Mesothelial cell of epicardium (in vitro differentiated cells): ENCODE results near the gene HAPLN1. TPM values are rescaled to one million over a fixed set of nuclear protein-coding genes. Genes with fewer than 3 reads are reported as not detected.

Source experiments
- DNase-seq, 2 experiments: peaks; one replicate each; pipeline ENCODE4 v3.0.0; 2021; ENCODE audit warnings: low spot score in 2 of 2; ENCODE audit not compliant: unreplicated experiment in 2 of 2
- H3K27ac Mint-ChIP-seq: 2 replicates; pipeline ENCODE4 v1.8.0; 2021; ENCODE audit warnings: mixed read lengths
- H3K27me3 Mint-ChIP-seq: 2 replicates; pipeline ENCODE4 v1.8.0; 2021; ENCODE audit warnings: low read depth, mixed read lengths
- H3K36me3 Mint-ChIP-seq: 2 replicates; pipeline ENCODE4 v1.8.0; 2021; ENCODE audit warnings: mixed read lengths
- H3K4me1 Mint-ChIP-seq: 2 replicates; pipeline ENCODE4 v1.8.0; 2021; ENCODE audit warnings: mixed read lengths
- H3K4me3 Mint-ChIP-seq: 2 replicates; pipeline ENCODE4 v1.8.0; 2021; ENCODE audit warnings: mild to moderate bottlenecking, moderate library complexity, mixed read lengths
- H3K9me3 Mint-ChIP-seq: 2 replicates; pipeline ENCODE4 v1.8.0; 2021; ENCODE audit warnings: mixed read lengths
- total RNA-seq: library from RNA; stranded (reverse); gene quantifications from 3 replicates; pipeline ENCODE4 v1.2.1, GENCODE V29; 2021
- TF ChIP-seq, protein P1 (sequence below): fragments of 200-600 bp; sonication (generic); IDR thresholded peaks from one replicate; pipeline ENCODE4 v1.5.0; 2021; ENCODE audit warnings: antibody characterized with exemption; ENCODE audit not compliant: unreplicated experiment

Gene HAPLN1
- total RNA-seq, 1 donor from 2014 or later = 2.8 TPM

DNA sequence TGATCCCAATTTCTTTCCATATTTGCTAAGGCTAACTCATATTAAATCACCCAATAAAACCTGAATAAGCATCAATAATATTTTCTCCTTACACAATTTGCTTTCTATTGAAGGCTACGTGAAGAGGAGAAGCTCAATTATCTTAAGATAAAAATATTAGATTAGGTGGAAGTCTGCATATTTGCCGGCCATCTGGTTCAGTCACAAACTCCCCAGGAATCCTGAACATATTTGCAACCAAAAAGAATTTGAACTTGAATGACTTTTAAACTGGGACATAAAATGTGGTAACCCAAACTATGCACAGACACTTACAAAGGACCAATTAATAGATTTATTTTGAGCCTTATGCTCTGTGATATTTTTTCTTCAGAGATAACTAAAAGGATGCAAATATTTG is 92.3 kb downstream of the HAPLN1 start:
- no peaks in the 10 kb centered on the region for H3K27me3 Mint-ChIP-seq
- H3K27ac Mint-ChIP-seq = no peak overlapping the region
- no peaks in the 10 kb centered on the region for H3K36me3 Mint-ChIP-seq
- TF ChIP-seq, protein P1, sequence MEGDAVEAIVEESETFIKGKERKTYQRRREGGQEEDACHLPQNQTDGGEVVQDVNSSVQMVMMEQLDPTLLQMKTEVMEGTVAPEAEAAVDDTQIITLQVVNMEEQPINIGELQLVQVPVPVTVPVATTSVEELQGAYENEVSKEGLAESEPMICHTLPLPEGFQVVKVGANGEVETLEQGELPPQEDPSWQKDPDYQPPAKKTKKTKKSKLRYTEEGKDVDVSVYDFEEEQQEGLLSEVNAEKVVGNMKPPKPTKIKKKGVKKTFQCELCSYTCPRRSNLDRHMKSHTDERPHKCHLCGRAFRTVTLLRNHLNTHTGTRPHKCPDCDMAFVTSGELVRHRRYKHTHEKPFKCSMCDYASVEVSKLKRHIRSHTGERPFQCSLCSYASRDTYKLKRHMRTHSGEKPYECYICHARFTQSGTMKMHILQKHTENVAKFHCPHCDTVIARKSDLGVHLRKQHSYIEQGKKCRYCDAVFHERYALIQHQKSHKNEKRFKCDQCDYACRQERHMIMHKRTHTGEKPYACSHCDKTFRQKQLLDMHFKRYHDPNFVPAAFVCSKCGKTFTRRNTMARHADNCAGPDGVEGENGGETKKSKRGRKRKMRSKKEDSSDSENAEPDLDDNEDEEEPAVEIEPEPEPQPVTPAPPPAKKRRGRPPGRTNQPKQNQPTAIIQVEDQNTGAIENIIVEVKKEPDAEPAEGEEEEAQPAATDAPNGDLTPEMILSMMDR = no peak
- no peak for DNase-seq
- peaks cover 18% of the 10 kb centered on the region for H3K4me1 Mint-ChIP-seq
- H3K4me3 Mint-ChIP-seq = no peak overlapping the region
- peaks cover 12% of the 10 kb centered on the region for H3K9me3 Mint-ChIP-seq

DNA sequence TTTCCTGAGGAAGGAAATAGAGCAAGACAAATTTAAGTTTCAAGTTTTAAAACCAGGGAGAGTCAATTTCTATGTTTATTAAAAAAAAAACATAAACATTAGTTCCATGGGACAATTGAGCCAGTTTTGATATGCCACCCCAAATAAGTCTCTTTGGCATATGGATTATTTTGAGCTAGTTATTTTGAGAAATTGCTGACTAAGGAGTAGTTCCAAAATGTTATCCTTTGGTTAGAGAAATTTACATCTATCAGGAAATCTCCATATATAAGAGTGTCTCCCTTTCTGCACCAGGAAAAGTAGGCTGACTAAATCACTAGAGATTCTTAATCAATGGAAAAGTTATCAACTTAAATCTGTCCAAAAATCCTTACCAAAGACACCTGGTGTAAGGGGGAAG is 105.8 kb downstream of the HAPLN1 start:
- H3K27ac Mint-ChIP-seq = no peak overlapping the region
- DNase-seq = no peak
- no peak overlapping the region for H3K4me3 Mint-ChIP-seq
- TF ChIP-seq, protein P1 = no peak
- H3K9me3 Mint-ChIP-seq = peaks cover 29% of the 10 kb centered on the region
- peaks cover 4% of the 10 kb centered on the region for H3K4me1 Mint-ChIP-seq
- no peaks in the 10 kb centered on the region for H3K27me3 Mint-ChIP-seq
- no peaks in the 10 kb centered on the region for H3K36me3 Mint-ChIP-seq

DNA sequence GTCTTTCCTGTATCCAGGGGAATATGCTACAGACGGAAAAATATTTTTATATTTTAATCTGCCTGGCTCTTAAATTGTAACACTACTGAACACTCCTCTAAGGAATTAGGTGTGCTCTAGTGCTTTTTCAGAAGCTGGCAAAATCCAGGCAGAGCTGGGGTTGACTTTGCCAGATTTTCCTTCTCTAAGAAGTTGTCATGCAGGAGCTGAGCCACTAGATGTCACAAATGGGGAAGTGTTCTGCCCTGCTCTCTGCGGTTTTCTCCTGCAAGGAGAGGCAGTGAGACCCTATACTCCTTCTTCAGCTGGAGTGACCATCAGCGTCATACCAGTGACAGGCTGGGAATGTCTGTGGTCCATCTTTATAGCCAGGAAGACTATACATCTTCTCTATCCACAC is 112.5 kb downstream of the HAPLN1 start:
- peak in 1 of 2 experiments; percentile 41 for DNase-seq
- H3K36me3 Mint-ChIP-seq = no peaks in the 10 kb centered on the region
- H3K9me3 Mint-ChIP-seq = peaks cover 6% of the 10 kb centered on the region

DNA sequence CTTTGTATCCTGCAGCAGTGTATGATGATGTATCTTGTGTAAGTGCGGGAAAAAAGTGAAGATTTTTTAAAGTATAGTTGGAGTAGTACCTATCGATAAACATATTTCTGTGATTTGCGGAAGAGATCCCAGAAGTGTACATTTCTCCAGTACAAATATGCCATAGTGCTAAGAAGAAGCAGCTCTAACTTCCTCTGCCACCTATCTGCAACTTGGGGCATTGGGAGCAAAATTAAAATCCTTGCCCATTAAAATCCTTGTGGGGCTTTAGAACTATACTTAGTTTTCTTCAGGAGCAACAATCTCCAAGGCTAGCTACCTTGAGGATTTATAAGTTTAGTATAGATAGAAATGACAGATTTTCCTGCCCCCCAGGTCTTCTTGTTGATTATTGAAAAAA is 125.4 kb downstream of the HAPLN1 start:
- peaks cover 2% of the 10 kb centered on the region for H3K4me1 Mint-ChIP-seq
- TF ChIP-seq, protein P1 = no peak
- no peaks in the 10 kb centered on the region for H3K36me3 Mint-ChIP-seq
- no peak for DNase-seq
- peaks cover 5% of the 10 kb centered on the region for H3K9me3 Mint-ChIP-seq
- H3K4me3 Mint-ChIP-seq = no peak overlapping the region
- H3K27ac Mint-ChIP-seq = no peak overlapping the region
- H3K27me3 Mint-ChIP-seq = no peaks in the 10 kb centered on the region

More for the DNA sequence above, 112.5 kb downstream of the HAPLN1 start:
- no peaks in the 10 kb centered on the region for H3K4me1 Mint-ChIP-seq
- TF ChIP-seq, protein P1 = peak; percentile 45
- H3K27me3 Mint-ChIP-seq = no peaks in the 10 kb centered on the region
- H3K27ac Mint-ChIP-seq = no peak overlapping the region
- H3K4me3 Mint-ChIP-seq = no peak overlapping the region

DNA sequence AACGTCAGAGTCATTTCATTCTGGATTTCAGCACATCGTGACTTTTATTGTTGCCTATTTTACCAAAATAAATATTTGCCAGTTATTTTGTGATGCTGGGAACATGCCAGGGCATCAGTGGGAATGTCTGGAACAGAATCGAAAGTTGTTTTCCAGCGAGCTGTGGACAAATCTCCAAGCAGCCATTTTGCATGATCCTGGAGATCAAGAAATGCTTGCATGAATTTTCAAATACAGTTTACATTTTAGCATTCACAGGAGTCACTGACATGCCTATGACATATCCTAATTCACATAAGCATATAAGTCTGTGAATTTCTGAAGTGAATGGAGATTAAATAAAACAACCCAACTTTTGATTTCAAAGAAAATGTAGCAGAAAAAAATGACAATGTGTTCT is 129.7 kb downstream of the HAPLN1 start:
- no peaks in the 10 kb centered on the region for H3K27me3 Mint-ChIP-seq
- no peak for DNase-seq
- TF ChIP-seq, protein P1 = no peak

DNA sequence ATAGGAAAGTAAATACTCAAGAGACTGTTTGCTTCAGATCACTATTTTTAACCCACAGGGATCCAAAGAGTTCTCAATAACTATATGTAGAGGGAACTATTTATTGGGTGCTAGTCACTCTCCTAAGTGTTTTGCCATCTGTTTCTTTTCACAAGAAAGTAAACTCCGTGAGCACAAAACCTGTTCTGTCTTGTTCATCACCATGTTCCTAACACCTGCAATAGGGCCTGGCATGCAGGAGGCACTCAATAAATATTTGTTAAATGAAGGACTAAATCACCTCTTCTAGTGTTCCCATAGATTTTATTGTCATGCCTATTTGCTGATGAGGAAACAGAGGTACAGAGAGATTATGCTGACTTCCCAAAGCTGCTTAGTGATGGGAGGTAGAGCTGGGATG is 130.9 kb downstream of the HAPLN1 start:
- Mint-ChIP-seq H3K4me1 (peaks cover 2% of the 10 kb centered on the region), H3K9me3 (no peaks in the 10 kb centered on the region), H3K27me3 (no peaks in the 10 kb centered on the region), H3K27ac (no peak overlapping the region), H3K36me3 (no peaks in the 10 kb centered on the region), H3K4me3 (no peak overlapping the region)
- DNase-seq = no peak
- TF ChIP-seq, protein P1 = no peak

More for the DNA sequence above, 129.7 kb downstream of the HAPLN1 start:
- Mint-ChIP-seq H3K27ac (no peak overlapping the region), H3K4me1 (peaks cover 2% of the 10 kb centered on the region), H3K9me3 (no peaks in the 10 kb centered on the region), H3K4me3 (no peak overlapping the region), H3K36me3 (no peaks in the 10 kb centered on the region)
